Measurements from ENCODE around the gene HBD. TPM values are rescaled to one million over a fixed set of nuclear protein-coding genes. Genes with fewer than 3 reads are reported as not detected.

The HBD gene
- total RNA-seq, 2 donors from 2014 or later: not detected

DNA sequence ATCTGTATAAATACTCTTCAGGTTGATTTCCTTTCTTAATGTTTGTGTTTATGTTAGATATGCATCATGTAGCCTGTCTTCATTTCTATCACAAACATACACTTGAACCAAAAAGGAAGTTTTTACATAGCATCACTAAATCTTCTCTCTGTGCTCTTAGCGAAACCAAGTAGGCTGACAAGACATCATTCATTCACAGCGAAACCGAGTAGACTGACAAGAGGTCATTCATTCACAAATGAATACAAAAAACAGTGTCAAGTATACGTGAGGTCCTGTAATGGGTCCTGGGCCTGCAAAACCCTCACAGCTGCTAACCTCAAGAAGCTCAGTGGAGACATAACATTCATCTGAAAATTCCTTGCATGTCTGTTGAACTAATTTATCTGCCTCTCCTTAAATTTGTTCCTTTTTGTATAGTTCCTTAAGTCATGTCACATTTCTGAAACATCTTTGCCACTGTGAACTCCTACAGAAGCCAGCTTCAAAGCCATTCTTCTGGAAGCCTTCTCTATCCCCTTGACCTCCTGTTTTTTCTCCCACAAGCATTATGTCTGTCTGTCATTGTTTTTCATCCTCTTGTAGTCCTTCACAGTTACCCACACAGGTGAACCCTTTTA is 45.3 kb upstream of the HBD start:
- no peaks in the 10 kb centered on the region for H3K27me3 ChIP-seq (ENCODE audit: control insufficient read depth, insufficient read depth, low read length, poor library complexity, severe bottlenecking)
- no peak overlapping the region for H3K4me3 Mint-ChIP-seq

DNA sequence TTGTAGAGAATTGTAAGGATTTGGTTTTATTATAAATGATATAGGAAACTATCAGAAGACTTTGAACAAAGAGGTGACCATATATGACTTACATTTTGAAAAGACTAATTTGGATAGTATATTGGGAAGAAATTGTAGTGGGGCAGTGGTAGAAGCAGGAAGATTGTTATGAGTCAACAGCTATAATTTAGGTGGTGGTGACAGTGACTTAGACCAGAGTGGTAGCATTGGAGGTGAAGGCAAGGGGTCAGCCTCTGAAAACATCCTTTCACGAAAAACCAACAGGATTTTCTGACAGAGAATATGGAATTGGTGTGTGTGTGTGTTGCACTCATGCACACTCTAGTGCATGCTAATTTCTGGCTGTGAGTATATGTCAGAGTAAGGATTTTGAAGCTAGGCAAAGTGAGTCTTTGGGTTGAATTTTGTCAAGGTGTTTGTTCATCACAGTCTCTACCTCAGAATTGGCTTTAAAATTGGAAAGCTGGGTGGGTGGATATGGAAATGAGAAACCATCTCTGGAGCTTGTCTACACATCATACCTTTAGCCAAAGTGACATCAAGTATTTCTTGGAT is 43.6 kb upstream of the HBD start:
- Histone ChIP-seq H3K4me3 (ENCODE audit: low read length) (no peak overlapping the region), H3K4me1 (ENCODE audit: control insufficient read depth, insufficient read depth, low read length) (peaks cover 4% of the 10 kb centered on the region), H3K27ac (ENCODE audit: low read depth, low read length) (no peak overlapping the region), H3K36me3 (ENCODE audit: control insufficient read depth, insufficient read depth, low read length) (no peaks in the 10 kb centered on the region), H3K9ac (ENCODE audit: extremely low read depth, low read length, poor library complexity, severe bottlenecking) (no peak overlapping the region), H3K27me3 (ENCODE audit: control insufficient read depth, insufficient read depth, low read length, poor library complexity, severe bottlenecking) (no peaks in the 10 kb centered on the region), H3K9me3 (ENCODE audit: control insufficient read depth, low read length) (no peaks in the 10 kb centered on the region)
- Mint-ChIP-seq H3K4me1 (peaks cover 22% of the 10 kb centered on the region), H3K4me3 (no peak overlapping the region), H3K9me3 (no peaks in the 10 kb centered on the region), H3K27ac (no peak overlapping the region), H3K27me3 (ENCODE audit: insufficient read depth) (no peaks in the 10 kb centered on the region), H3K36me3 (ENCODE audit: low read depth) (no peaks in the 10 kb centered on the region)
- no peak for DNase-seq
- WGBS, 2 experiments (ENCODE audit: insufficient coverage in 1 of 2, insufficient read length in 1 of 2): 88% methylated on average over 1 of the region's 1 CpG; no CpG with 5 or more reads in 1 of the 2 experiments
- TF ChIP-seq, protein P1, sequence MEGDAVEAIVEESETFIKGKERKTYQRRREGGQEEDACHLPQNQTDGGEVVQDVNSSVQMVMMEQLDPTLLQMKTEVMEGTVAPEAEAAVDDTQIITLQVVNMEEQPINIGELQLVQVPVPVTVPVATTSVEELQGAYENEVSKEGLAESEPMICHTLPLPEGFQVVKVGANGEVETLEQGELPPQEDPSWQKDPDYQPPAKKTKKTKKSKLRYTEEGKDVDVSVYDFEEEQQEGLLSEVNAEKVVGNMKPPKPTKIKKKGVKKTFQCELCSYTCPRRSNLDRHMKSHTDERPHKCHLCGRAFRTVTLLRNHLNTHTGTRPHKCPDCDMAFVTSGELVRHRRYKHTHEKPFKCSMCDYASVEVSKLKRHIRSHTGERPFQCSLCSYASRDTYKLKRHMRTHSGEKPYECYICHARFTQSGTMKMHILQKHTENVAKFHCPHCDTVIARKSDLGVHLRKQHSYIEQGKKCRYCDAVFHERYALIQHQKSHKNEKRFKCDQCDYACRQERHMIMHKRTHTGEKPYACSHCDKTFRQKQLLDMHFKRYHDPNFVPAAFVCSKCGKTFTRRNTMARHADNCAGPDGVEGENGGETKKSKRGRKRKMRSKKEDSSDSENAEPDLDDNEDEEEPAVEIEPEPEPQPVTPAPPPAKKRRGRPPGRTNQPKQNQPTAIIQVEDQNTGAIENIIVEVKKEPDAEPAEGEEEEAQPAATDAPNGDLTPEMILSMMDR (conservative IDR thresholded peaks at IDR 0.05): no peak

More for the DNA sequence above, 45.3 kb upstream of the HBD start:
- WGBS, 2 experiments (ENCODE audit: insufficient coverage in 1 of 2, insufficient read length in 1 of 2): 83 to 86% methylated on average over 1 to 4 of the region's 4 CpGs
- no peaks in the 10 kb centered on the region for H3K36me3 ChIP-seq (ENCODE audit: control insufficient read depth, insufficient read depth, low read length)
- no peak overlapping the region for H3K27ac ChIP-seq (ENCODE audit: low read depth, low read length)
- H3K27me3 Mint-ChIP-seq (ENCODE audit: insufficient read depth): no peaks in the 10 kb centered on the region
- H3K4me3 ChIP-seq (ENCODE audit: low read length): no peak overlapping the region
- no peak overlapping the region for H3K9ac ChIP-seq (ENCODE audit: extremely low read depth, low read length, poor library complexity, severe bottlenecking)
- H3K4me1 Mint-ChIP-seq: peaks cover 17% of the 10 kb centered on the region
- H3K9me3 ChIP-seq (ENCODE audit: control insufficient read depth, low read length): no peaks in the 10 kb centered on the region
- H3K36me3 Mint-ChIP-seq (ENCODE audit: low read depth): no peaks in the 10 kb centered on the region
- no peak for DNase-seq
- peaks cover 2% of the 10 kb centered on the region for H3K4me1 ChIP-seq (ENCODE audit: control insufficient read depth, insufficient read depth, low read length)
- TF ChIP-seq, protein P1 (conservative IDR thresholded peaks at IDR 0.05): no peak
- no peak overlapping the region for H3K27ac Mint-ChIP-seq
- H3K9me3 Mint-ChIP-seq: no peaks in the 10 kb centered on the region

DNA sequence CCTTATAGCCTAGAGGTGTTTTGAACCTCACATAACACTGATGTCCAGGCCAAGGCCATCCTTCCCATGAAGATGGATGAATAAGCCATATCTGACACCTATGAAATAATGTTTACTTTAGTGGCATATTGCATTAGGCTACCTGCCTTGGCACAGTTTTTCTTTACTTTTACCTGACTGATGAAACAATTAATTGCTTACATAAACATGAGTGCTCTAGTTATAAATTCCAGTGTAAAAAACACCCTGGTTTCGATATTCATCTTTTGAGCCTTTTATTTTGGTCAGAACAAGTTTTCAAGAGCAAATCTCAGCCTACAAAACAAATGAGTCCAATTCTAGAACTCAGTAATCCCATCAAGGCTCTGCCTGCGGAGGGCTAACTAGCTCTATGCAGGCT is 42.4 kb upstream of the HBD start:
- Mint-ChIP-seq H3K36me3 (ENCODE audit: low read depth) (no peaks in the 10 kb centered on the region), H3K4me1 (peaks cover 22% of the 10 kb centered on the region), H3K27me3 (ENCODE audit: insufficient read depth) (no peaks in the 10 kb centered on the region), H3K27ac (no peak overlapping the region), H3K9me3 (no peaks in the 10 kb centered on the region), H3K4me3 (no peak overlapping the region)
- no peaks in the 10 kb centered on the region for H3K36me3 ChIP-seq (ENCODE audit: control insufficient read depth, insufficient read depth, low read length)
- no peak overlapping the region for H3K9ac ChIP-seq (ENCODE audit: extremely low read depth, low read length, poor library complexity, severe bottlenecking)
- TF ChIP-seq, protein P1 (conservative IDR thresholded peaks at IDR 0.05): no peak
- H3K9me3 ChIP-seq (ENCODE audit: control insufficient read depth, low read length): no peaks in the 10 kb centered on the region
- H3K4me1 ChIP-seq (ENCODE audit: control insufficient read depth, insufficient read depth, low read length): peaks cover 4% of the 10 kb centered on the region
- 93 to 100% methylated on average over 1 to 2 of the region's 2 CpGs for WGBS, 2 experiments (ENCODE audit: insufficient coverage in 1 of 2, insufficient read length in 1 of 2)
- no peaks in the 10 kb centered on the region for H3K27me3 ChIP-seq (ENCODE audit: control insufficient read depth, insufficient read depth, low read length, poor library complexity, severe bottlenecking)
- H3K4me3 ChIP-seq (ENCODE audit: low read length): no peak overlapping the region
- H3K27ac ChIP-seq (ENCODE audit: low read depth, low read length): no peak overlapping the region
- no peak for DNase-seq
